ENCODE measurements around the gene GRIK3. TPM values are rescaled to one million over a fixed set of nuclear protein-coding genes. Genes with fewer than 3 reads are reported as not detected.

GRIK3 gene
- total RNA-seq, 2 experiments from 2014 or later, result 16.3 to 55.0 TPM

GRCh38 chr1:37033355-37034101, 787 bp downstream of the GRIK3 start:
- intact Hi-C loops (cut with micrococcal nuclease; ENCODE audit: unreplicated experiment), result no loop called here
- peaks cover 37% of the 10 kb centered on the region; the same call in 1 of the 2 replicates for H3K79me2 ChIP-seq (ENCODE audit: insufficient read depth, low read depth, low read length)
- peaks cover 89% of the 10 kb centered on the region for H3K4me1 ChIP-seq (ENCODE audit: insufficient read depth, low read length, poor library complexity, severe bottlenecking)
- DNase-seq (ENCODE audit: low spot score), result no peak
- no TSS peak for BruUV-seq (replicated peaks)
- ChIA-PET POLR2A (no interaction called here), CTCF (ENCODE audit: unreplicated experiment) (no interaction called here)
- H3K36me3 ChIP-seq (ENCODE audit: insufficient read depth, low read length), result no peaks in the 10 kb centered on the region
- H3K27ac ChIP-seq (ENCODE audit: low read depth, low read length, poor library complexity, severe bottlenecking), result no peak overlapping the region
- H3K9me3 ChIP-seq (ENCODE audit: low read length), result no peaks in the 10 kb centered on the region
- H3K4me3 ChIP-seq (ENCODE audit: low read depth, low read length, poor library complexity, severe bottlenecking), result peak overlapping the region; percentile 73
- peak overlapping the region; percentile 64 for H3K4me2 ChIP-seq (ENCODE audit: low read length)
- H3K9me2 ChIP-seq (ENCODE audit: insufficient read depth, low read length), result no peaks in the 10 kb centered on the region
- TF ChIP-seq EZH2phosphoT487 (IDR thresholded peaks at IDR 0.05; ENCODE audit: borderline replicate concordance, low read depth, low read length) (no peak), CTCF (conservative IDR thresholded peaks at IDR 0.05; ENCODE audit: low read length) (no peak)
- H4K20me1 ChIP-seq (ENCODE audit: insufficient read depth, low read length), result no peaks in the 10 kb centered on the region
- H2AFZ ChIP-seq (ENCODE audit: low read length), result no peak overlapping the region

DNA sequence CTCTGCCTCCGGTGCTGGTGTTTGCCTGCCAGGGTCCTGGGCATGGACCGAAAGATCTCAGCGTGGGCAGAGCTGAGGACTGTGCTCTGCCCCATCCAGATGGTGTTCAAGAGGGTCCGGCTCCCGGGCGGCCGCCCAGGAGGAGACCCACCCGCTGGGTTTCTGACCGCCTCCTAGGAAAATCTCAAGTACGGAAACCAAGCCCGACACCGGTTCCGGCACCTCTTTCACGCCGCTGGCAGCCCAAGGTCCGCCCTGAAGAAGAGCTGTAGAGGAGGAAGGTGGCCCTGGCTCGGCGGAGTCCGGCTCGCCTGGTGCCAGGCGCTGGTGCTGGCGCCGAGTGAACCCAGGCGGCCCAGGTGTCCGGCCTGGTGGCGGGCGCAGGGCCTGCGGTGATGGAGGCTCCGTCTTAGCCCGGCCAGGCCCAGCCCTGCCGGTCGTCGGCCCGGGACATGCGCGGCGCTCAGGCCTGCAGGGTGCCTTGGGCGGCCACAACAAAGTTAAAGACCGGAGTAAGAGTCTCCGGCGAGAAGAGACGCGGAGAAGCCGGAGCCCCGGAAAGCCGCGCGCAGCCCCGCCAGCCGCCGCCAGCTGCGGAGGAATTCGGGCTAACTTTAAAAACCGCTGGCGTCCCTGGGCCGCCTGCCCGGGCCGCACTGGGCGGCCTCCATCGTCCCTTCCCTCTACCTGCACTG, 1.5 kb downstream of the GRIK3 start:
- Histone ChIP-seq H3K9me3 (ENCODE audit: low read length) (no peaks in the 10 kb centered on the region), H3K4me1 (ENCODE audit: insufficient read depth, low read length, poor library complexity, severe bottlenecking) (peaks cover 90% of the 10 kb centered on the region), H3K36me3 (ENCODE audit: insufficient read depth, low read length) (no peaks in the 10 kb centered on the region), H4K20me1 (ENCODE audit: insufficient read depth, low read length) (no peaks in the 10 kb centered on the region), H3K4me2 (ENCODE audit: low read length) (peak overlapping the region; percentile 64), H3K79me2 (ENCODE audit: insufficient read depth, low read depth, low read length) (peaks cover 45% of the 10 kb centered on the region; the same call in 1 of the 2 replicates), H3K9me2 (ENCODE audit: insufficient read depth, low read length) (no peaks in the 10 kb centered on the region), H2AFZ (ENCODE audit: low read length) (no peak overlapping the region), H3K4me3 (ENCODE audit: low read depth, low read length, poor library complexity, severe bottlenecking) (peak overlapping the region; percentile 73), H3K27ac (ENCODE audit: low read depth, low read length, poor library complexity, severe bottlenecking) (peak overlapping the region; percentile 95)
- ChIA-PET CTCF (ENCODE audit: unreplicated experiment) (no interaction called here), POLR2A (no interaction called here)
- no TSS peak for BruUV-seq (replicated peaks)
- DNase-seq (ENCODE audit: low spot score), result no peak
- TF ChIP-seq CTCF (conservative IDR thresholded peaks at IDR 0.05; ENCODE audit: low read length) (no peak), EZH2phosphoT487 (IDR thresholded peaks at IDR 0.05; ENCODE audit: borderline replicate concordance, low read depth, low read length) (no peak)
- intact Hi-C loops (cut with micrococcal nuclease; ENCODE audit: unreplicated experiment), result no loop called here

- Histone ChIP-seq H4K20me1 (ENCODE audit: insufficient read depth, low read length) (no peaks in the 10 kb centered on the region), H3K79me2 (ENCODE audit: insufficient read depth, low read depth, low read length) (peaks cover 54% of the 10 kb centered on the region), H3K4me3 (ENCODE audit: low read depth, low read length, poor library complexity, severe bottlenecking) (peak overlapping the region; percentile 73), H3K36me3 (ENCODE audit: insufficient read depth, low read length) (no peaks in the 10 kb centered on the region), H3K9me3 (ENCODE audit: low read length) (no peaks in the 10 kb centered on the region), H3K4me1 (ENCODE audit: insufficient read depth, low read length, poor library complexity, severe bottlenecking) (peaks cover 91% of the 10 kb centered on the region), H3K9me2 (ENCODE audit: insufficient read depth, low read length) (no peaks in the 10 kb centered on the region), H3K4me2 (ENCODE audit: low read length) (peak overlapping the region; percentile 64), H2AFZ (ENCODE audit: low read length) (no peak overlapping the region), H3K27ac (ENCODE audit: low read depth, low read length, poor library complexity, severe bottlenecking) (peak overlapping the region; percentile 95)
- TF ChIP-seq CTCF (conservative IDR thresholded peaks at IDR 0.05; ENCODE audit: low read length), result no peak
- TF ChIP-seq EZH2phosphoT487 (IDR thresholded peaks at IDR 0.05; ENCODE audit: borderline replicate concordance, low read depth, low read length), result no peak
- intact Hi-C loops (cut with micrococcal nuclease; ENCODE audit: unreplicated experiment), result no loop called here
- BruUV-seq (replicated peaks), result no TSS peak
- ChIA-PET CTCF (ENCODE audit: unreplicated experiment) (no interaction called here), POLR2A (interaction anchor here (0.8 to 4.0 kb wide), 3 partner anchors 29 to 95 kb away, joined by 3 to 25 read pairs (median 9); no protein-coding TSS in a partner anchor)
- DNase-seq (ENCODE audit: low spot score), result no peak
These were observed 2.4 kb downstream of the GRIK3 start for GRCh38 chr1:37031871-37032270.

All from OCI-LY7 (cell line).